GM20000 (cell line): ENCODE measurements around the gene IL20RB.
"Not testable (repeated sequence)": the region's sequence is repeated elsewhere in the genome, so short reads cannot be mapped to it uniquely, and the experiment has no call there.

ENCODE experiments used
- DNase-seq: peaks from one replicate; pipeline ENCODE4 v3.0.0; 2012; ENCODE audit warnings: low spot score
- TF ChIP-seq, protein P1 (sequence below): IDR thresholded peaks from 2 replicates; pipeline ENCODE4 v1.5.1; 2012; ENCODE audit warnings: mild to moderate bottlenecking, control low read depth; ENCODE audit errors: extremely low read depth, missing control alignments

Gene IL20RB

DNA sequence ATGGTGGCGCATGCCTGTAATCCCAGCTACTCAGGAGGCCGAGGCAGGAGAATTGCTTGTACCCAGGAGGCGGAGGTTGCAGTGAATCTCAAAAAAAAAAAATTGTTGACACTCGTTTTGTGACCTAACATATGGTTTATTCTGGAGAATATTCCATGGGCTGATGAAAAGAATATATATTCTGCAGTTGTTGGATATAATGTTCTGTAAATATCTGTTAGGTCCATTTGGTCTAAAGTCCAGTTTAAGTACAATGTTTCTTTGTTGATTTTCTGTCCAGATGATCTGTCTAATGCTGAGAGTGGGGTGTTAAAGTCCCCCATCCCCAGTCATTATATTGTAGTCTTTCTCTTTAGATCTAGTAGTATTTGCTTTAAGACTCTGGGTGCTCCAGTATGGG, 15.6 kb downstream of the IL20RB start:
- TF ChIP-seq, protein P1, sequence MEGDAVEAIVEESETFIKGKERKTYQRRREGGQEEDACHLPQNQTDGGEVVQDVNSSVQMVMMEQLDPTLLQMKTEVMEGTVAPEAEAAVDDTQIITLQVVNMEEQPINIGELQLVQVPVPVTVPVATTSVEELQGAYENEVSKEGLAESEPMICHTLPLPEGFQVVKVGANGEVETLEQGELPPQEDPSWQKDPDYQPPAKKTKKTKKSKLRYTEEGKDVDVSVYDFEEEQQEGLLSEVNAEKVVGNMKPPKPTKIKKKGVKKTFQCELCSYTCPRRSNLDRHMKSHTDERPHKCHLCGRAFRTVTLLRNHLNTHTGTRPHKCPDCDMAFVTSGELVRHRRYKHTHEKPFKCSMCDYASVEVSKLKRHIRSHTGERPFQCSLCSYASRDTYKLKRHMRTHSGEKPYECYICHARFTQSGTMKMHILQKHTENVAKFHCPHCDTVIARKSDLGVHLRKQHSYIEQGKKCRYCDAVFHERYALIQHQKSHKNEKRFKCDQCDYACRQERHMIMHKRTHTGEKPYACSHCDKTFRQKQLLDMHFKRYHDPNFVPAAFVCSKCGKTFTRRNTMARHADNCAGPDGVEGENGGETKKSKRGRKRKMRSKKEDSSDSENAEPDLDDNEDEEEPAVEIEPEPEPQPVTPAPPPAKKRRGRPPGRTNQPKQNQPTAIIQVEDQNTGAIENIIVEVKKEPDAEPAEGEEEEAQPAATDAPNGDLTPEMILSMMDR = no peak
- no peak for DNase-seq

GRCh38 chr3:136974670-136975069, 16.9 kb downstream of the IL20RB start:
- TF ChIP-seq, protein P1 = no peak
- DNase-seq = no peak

DNA sequence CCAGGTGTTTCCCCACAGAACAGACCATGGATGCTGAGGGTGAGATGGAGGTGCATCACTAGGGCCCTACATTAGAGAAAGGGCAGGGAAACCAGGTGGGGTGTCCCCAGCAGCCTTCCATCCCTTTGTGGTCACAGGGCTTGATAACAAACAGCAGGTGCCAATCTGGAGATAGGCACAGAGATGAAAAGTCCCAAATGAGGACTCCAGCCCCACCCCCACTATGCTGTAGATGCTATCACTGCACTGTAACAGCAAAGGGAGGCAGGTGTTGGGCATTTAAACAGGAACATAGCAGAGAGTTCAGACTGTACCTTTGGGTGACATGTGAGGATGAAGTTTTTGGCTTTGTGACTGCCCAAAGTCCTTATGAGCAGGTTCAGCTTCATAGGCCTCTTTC, 21.4 kb downstream of the IL20RB start:
- DNase-seq = no peak
- TF ChIP-seq, protein P1 = no peak

GRCh38 chr3:136979684-136980083, 21.9 kb downstream of the IL20RB start:
- TF ChIP-seq, protein P1 = no peak
- no peak for DNase-seq

- TF ChIP-seq, protein P1 = no peak
- DNase-seq = no peak
These were observed 24.2 kb downstream of the IL20RB start for GRCh38 chr3:136982033-136982432.

DNA sequence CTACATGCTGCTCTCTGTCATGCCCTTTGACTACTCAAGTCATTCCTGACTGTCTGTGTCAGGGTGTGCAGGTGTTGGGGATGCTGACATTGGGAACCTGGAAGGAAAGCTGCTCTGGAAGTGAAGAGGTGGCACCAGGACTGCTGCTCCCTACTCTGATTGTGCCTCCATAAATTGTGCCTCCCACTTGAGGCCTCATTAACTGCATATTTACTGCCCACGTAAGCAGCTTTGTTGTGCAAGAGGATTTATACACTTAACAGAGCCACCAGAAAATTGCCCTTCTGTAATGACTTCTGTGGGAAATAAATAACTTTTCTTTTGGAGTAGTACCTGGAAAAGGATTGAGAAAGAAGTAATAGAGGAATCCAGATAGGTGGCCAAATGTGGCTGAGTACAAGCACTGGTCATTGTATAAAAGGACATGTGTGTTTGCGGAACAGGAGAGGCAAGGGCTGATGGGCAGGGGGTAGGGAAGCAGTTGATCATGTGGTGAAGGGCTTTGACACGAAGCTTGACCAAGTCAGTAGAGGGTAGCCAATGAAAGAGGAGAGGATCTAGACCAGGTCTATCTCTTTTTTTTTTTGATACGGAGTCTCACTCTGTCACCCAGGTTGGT, 24.8 kb downstream of the IL20RB start:
- TF ChIP-seq, protein P1 = no peak
- no peak for DNase-seq

DNA sequence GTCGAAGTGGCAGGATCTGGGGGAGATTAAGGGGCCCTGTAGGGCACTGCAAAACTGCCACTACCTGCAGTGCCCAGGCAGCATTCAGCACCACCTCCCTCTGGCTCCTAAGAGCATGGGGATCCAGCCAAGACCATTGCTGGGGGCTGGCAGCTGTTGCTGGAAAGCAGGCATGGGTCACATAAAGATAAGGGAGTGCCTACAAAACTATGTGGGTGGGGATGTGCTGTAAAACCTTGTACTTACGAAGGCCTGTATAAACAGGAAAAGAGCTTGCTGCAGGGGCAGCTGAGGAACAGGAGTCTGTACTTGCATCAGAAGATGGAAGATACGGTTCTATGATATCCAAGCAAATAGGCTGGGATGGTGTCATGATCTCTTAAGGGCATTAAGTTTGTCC, 27.1 kb downstream of the IL20RB start:
- no peak for DNase-seq
- TF ChIP-seq, protein P1 = no peak

GRCh38 chr3:136987398-136987980, 29.7 kb downstream of the IL20RB start:
- DNase-seq = not testable (repeated sequence)
